Activated CD4-positive, alpha-beta T cell treated with anti-CD3 and anti-CD28 coated beads for 36 hours (primary cell): ENCODE data around the gene MED23. TPM values are rescaled to one million over a fixed set of nuclear protein-coding genes. Genes with fewer than 3 reads are reported as not detected.

Experiments used
- ATAC-seq: fragments of 200-7000 bp; cut with Tn5 transposase; one replicate; pipeline ENCODE4 v1.10.0; 2021; ENCODE audit warnings: mild to moderate bottlenecking, moderate library complexity
- CTCF ChIA-PET: fragments of 350-600 bp; sonication (Branson Sonifier 250); formaldehyde crosslinking; loops from one replicate; lab custom pipeline; 2021; ENCODE audit warnings: antibody characterized with exemption; lab: Charles Lee
- POLR2A ChIA-PET: fragments of 350-600 bp; sonication (Branson Sonifier 250); formaldehyde crosslinking; loops from one replicate; lab custom pipeline; 2021; ENCODE audit warnings: antibody characterized with exemption, inconsistent platforms; lab: Charles Lee
- DNase-seq: peaks from one replicate; pipeline ENCODE4 v3.0.0-alpha.2; 2020
- H3K27ac Mint-ChIP-seq: one replicate; pipeline ENCODE4 v1.8.0; 2021; ENCODE audit warnings: mixed read lengths
- H3K27me3 Mint-ChIP-seq: one replicate; pipeline ENCODE4 v1.8.0; 2021; ENCODE audit warnings: mixed read lengths
- H3K36me3 Mint-ChIP-seq: one replicate; pipeline ENCODE4 v1.8.0; 2021; ENCODE audit warnings: low read depth, mixed read lengths
- H3K4me1 Mint-ChIP-seq: one replicate; pipeline ENCODE4 v1.8.0; 2021; ENCODE audit warnings: mixed read lengths
- H3K4me3 Mint-ChIP-seq: one replicate; pipeline ENCODE4 v1.8.0; 2021; ENCODE audit warnings: mild to moderate bottlenecking, moderate library complexity, mixed read lengths
- H3K9me3 Mint-ChIP-seq: one replicate; pipeline ENCODE4 v1.8.0; 2021; ENCODE audit warnings: low read depth, mixed read lengths
- intact Hi-C, 2 experiments: fragments of 100-400 bp; cut with DNase I in 1 of 2; cut with micrococcal nuclease in 1 of 2; formaldehyde crosslinking; loops; one replicate each; pipeline versions ENCODE4 v1.14.2 to v1.15.1; 2022 to 2024; cut with DNase I, micrococcal nuclease
- total RNA-seq, 2 experiments: library from RNA; stranded (reverse); gene quantifications; one replicate each; pipeline ENCODE4 v1.2.3, GENCODE V29; 2021

Gene MED23
- total RNA-seq, 2 experiments from 2014 or later, result 23.9 to 26.0 TPM

GRCh38 chr6:131572686-131573415, 55.2 kb downstream of the MED23 start, which contains the start of gene ARG1:
TSS of gene ARG1 (plus strand) at chr6:131573226. CDS start at chr6:131573283, 57 bp downstream.
- no peaks in the 10 kb centered on the region for H3K27me3 Mint-ChIP-seq
- ATAC-seq (no peak), DNase-seq (no peak)
- H3K36me3 Mint-ChIP-seq, result peaks cover 11% of the 10 kb centered on the region
- H3K4me1 Mint-ChIP-seq, result peaks cover 7% of the 10 kb centered on the region
- no peak within 1 kb of the TSS for H3K27ac Mint-ChIP-seq
- CTCF ChIA-PET, result interaction anchor here (0.7 to 1.3 kb wide), 3 partner anchors 10 to 55 kb away, joined by 3 to 4 read pairs (median 4); partner anchors contain the start of gene MED23
- POLR2A ChIA-PET, result no interaction called here
- no peaks in the 10 kb centered on the region for H3K9me3 Mint-ChIP-seq
- no peak within 1 kb of the TSS for H3K4me3 Mint-ChIP-seq
- intact Hi-C loops, result no loop called here

GRCh38 chr6:131568726-131569125, 59.3 kb downstream of the MED23 start:
- no peak overlapping the region for H3K4me3 Mint-ChIP-seq
- H3K27me3 Mint-ChIP-seq, result no peaks in the 10 kb centered on the region
- intact Hi-C loops, result no loop called here
- ChIA-PET POLR2A (no interaction called here), CTCF (interaction anchor here (0.7 kb wide), 1 partner anchor 71 kb away, joined by 3 read pairs; no protein-coding TSS in a partner anchor)
- peaks cover 8% of the 10 kb centered on the region for H3K36me3 Mint-ChIP-seq
- no peaks in the 10 kb centered on the region for H3K9me3 Mint-ChIP-seq
- no peak overlapping the region for H3K27ac Mint-ChIP-seq
- ATAC-seq, result no peak
- H3K4me1 Mint-ChIP-seq, result peaks cover 7% of the 10 kb centered on the region
- DNase-seq, result no peak

GRCh38 chr6:131565056-131565455, 63.0 kb downstream of the MED23 start:
- H3K4me3 Mint-ChIP-seq, result no peak overlapping the region
- no peaks in the 10 kb centered on the region for H3K36me3 Mint-ChIP-seq
- POLR2A ChIA-PET, result no interaction called here
- H3K4me1 Mint-ChIP-seq, result peaks cover 7% of the 10 kb centered on the region
- ATAC-seq (no peak), DNase-seq (no peak)
- no peaks in the 10 kb centered on the region for H3K27me3 Mint-ChIP-seq
- CTCF ChIA-PET, result interaction anchor here (0.6 to 1.5 kb wide), 4 partner anchors 10 to 1043 kb away, joined by 3 to 5 read pairs (median 4); no protein-coding TSS in a partner anchor
- no peak overlapping the region for H3K27ac Mint-ChIP-seq
- intact Hi-C loops, result no loop called here
- H3K9me3 Mint-ChIP-seq, result no peaks in the 10 kb centered on the region

GRCh38 chr6:131561925-131562707, 65.9 kb downstream of the MED23 start:
- no peaks in the 10 kb centered on the region for H3K4me1 Mint-ChIP-seq
- POLR2A ChIA-PET, result no interaction called here
- ATAC-seq, result no peak
- intact Hi-C loops, result no loop called here
- no peaks in the 10 kb centered on the region for H3K9me3 Mint-ChIP-seq
- H3K36me3 Mint-ChIP-seq, result no peaks in the 10 kb centered on the region
- no peaks in the 10 kb centered on the region for H3K27me3 Mint-ChIP-seq
- H3K27ac Mint-ChIP-seq, result no peak overlapping the region
- no peak overlapping the region for H3K4me3 Mint-ChIP-seq
- CTCF ChIA-PET, result interaction anchor here (0.7 to 1.3 kb wide), 2 partner anchors 9 to 379 kb away, joined by 3 to 5 read pairs; no protein-coding TSS in a partner anchor
- DNase-seq, result no peak

GRCh38 chr6:131558922-131559321, 69.1 kb downstream of the MED23 start:
- Mint-ChIP-seq H3K4me3 (no peak overlapping the region), H3K9me3 (no peaks in the 10 kb centered on the region), H3K27ac (no peak overlapping the region), H3K36me3 (no peaks in the 10 kb centered on the region), H3K27me3 (no peaks in the 10 kb centered on the region), H3K4me1 (no peaks in the 10 kb centered on the region)
- no peak for ATAC-seq
- intact Hi-C loops, result no loop called here
- ChIA-PET CTCF (interaction anchor here (1.8 kb wide), 1 partner anchor 11 kb away, joined by 7 read pairs; no protein-coding TSS in a partner anchor), POLR2A (no interaction called here)
- DNase-seq, result no peak

- ChIA-PET CTCF (no interaction called here), POLR2A (no interaction called here)
- Mint-ChIP-seq H3K36me3 (no peaks in the 10 kb centered on the region), H3K27ac (no peak overlapping the region), H3K4me3 (no peak overlapping the region), H3K4me1 (no peaks in the 10 kb centered on the region), H3K9me3 (no peaks in the 10 kb centered on the region), H3K27me3 (peaks cover 3% of the 10 kb centered on the region)
- DNase-seq (no peak), ATAC-seq (no peak)
- intact Hi-C loops, result no loop called here
Observed at GRCh38 chr6:131555992-131556391, 72.0 kb downstream of the MED23 start.

GRCh38 chr6:131552572-131552971, 75.5 kb downstream of the MED23 start:
- Mint-ChIP-seq H3K36me3 (no peaks in the 10 kb centered on the region), H3K4me1 (no peaks in the 10 kb centered on the region), H3K4me3 (no peak overlapping the region), H3K27me3 (peaks cover 3% of the 10 kb centered on the region), H3K9me3 (no peaks in the 10 kb centered on the region), H3K27ac (no peak overlapping the region)
- DNase-seq, result no peak
- intact Hi-C loops, result no loop called here
- POLR2A ChIA-PET, result no interaction called here
- CTCF ChIA-PET, result interaction anchor here (0.8 to 1.3 kb wide), 2 partner anchors 9 to 10 kb away, joined by 3 read pairs; no protein-coding TSS in a partner anchor
- ATAC-seq, result no peak

- Mint-ChIP-seq H3K4me3 (no peak overlapping the region), H3K27ac (no peak overlapping the region), H3K36me3 (no peaks in the 10 kb centered on the region), H3K4me1 (no peaks in the 10 kb centered on the region), H3K27me3 (peaks cover 3% of the 10 kb centered on the region), H3K9me3 (no peaks in the 10 kb centered on the region)
- no peak for DNase-seq
- no peak for ATAC-seq
- ChIA-PET CTCF (interaction anchor here (1.3 kb wide), 1 partner anchor 9 kb away, joined by 3 read pairs; no protein-coding TSS in a partner anchor), POLR2A (no interaction called here)
- intact Hi-C loops, result no loop called here
Observed at GRCh38 chr6:131551902-131552301, 76.1 kb downstream of the MED23 start.

GRCh38 chr6:131549811-131550210, 78.2 kb downstream of the MED23 start:
- peaks cover 3% of the 10 kb centered on the region for H3K27me3 Mint-ChIP-seq
- POLR2A ChIA-PET, result interaction anchor here (0.6 kb wide), 1 partner anchor 1082 kb away, joined by 3 read pairs; no protein-coding TSS in a partner anchor
- H3K4me1 Mint-ChIP-seq, result no peaks in the 10 kb centered on the region
- no peaks in the 10 kb centered on the region for H3K9me3 Mint-ChIP-seq
- CTCF ChIA-PET, result no interaction called here
- H3K4me3 Mint-ChIP-seq, result no peak overlapping the region
- H3K36me3 Mint-ChIP-seq, result no peaks in the 10 kb centered on the region
- no peak overlapping the region for H3K27ac Mint-ChIP-seq
- DNase-seq (no peak), ATAC-seq (no peak)
- intact Hi-C loops, result no loop called here

GRCh38 chr6:131548441-131548840, 79.6 kb downstream of the MED23 start:
- ATAC-seq, result no peak

GRCh38 chr6:131547488-131547887, 80.6 kb downstream of the MED23 start:
- Mint-ChIP-seq H3K36me3 (no peaks in the 10 kb centered on the region), H3K27ac (no peak overlapping the region), H3K4me1 (no peaks in the 10 kb centered on the region), H3K27me3 (no peaks in the 10 kb centered on the region), H3K4me3 (no peak overlapping the region), H3K9me3 (no peaks in the 10 kb centered on the region)
- POLR2A ChIA-PET, result no interaction called here
- DNase-seq, result no peak
- intact Hi-C loops, result no loop called here
- CTCF ChIA-PET, result interaction anchor here (1.0 to 2.1 kb wide), 3 partner anchors 11 to 80 kb away, joined by 4 to 7 read pairs (median 5); partner anchors contain the start of gene MED23
- no peak for ATAC-seq

More at GRCh38 chr6:131548441-131548840, 79.6 kb downstream of the MED23 start:
- H3K27ac Mint-ChIP-seq, result no peak overlapping the region
- H3K27me3 Mint-ChIP-seq, result peaks cover under 1% of the 10 kb centered on the region
- H3K4me3 Mint-ChIP-seq, result no peak overlapping the region
- H3K9me3 Mint-ChIP-seq, result no peaks in the 10 kb centered on the region
- intact Hi-C loops, result no loop called here
- no peaks in the 10 kb centered on the region for H3K4me1 Mint-ChIP-seq
- H3K36me3 Mint-ChIP-seq, result no peaks in the 10 kb centered on the region
- DNase-seq, result no peak
- CTCF ChIA-PET, result interaction anchor here (1.0 to 2.1 kb wide), 4 partner anchors 10 to 79 kb away, joined by 3 to 7 read pairs (median 4); partner anchors contain the start of gene MED23
- POLR2A ChIA-PET, result interaction anchor here (0.6 kb wide), 1 partner anchor 9 kb away, joined by 4 read pairs; no protein-coding TSS in a partner anchor
